ENCODE data around the gene SYT8. TPM values are rescaled to one million over a fixed set of nuclear protein-coding genes. Genes with fewer than 3 reads are reported as not detected.

The SYT8 gene
- total RNA-seq, 2 experiments from 2014 or later: not detected

- peaks cover 38% of the 10 kb centered on the region for H3K4me1 ChIP-seq (ENCODE audit: insufficient read depth, low read length, poor library complexity, severe bottlenecking)
- no peak overlapping the region for H3K4me3 ChIP-seq (ENCODE audit: low read depth, low read length, poor library complexity, severe bottlenecking)
- H3K9me3 ChIP-seq (ENCODE audit: low read length): no peaks in the 10 kb centered on the region
- intact Hi-C loops (cut with micrococcal nuclease; ENCODE audit: unreplicated experiment): loop anchor here (2.0 kb wide), 1 partner anchor 27 kb away; no protein-coding TSS in a partner anchor
- no peak overlapping the region for H3K27ac ChIP-seq (ENCODE audit: low read depth, low read length, poor library complexity, severe bottlenecking)
- no peak for TF ChIP-seq CTCF (conservative IDR thresholded peaks at IDR 0.05; ENCODE audit: low read length)
- no peak for TF ChIP-seq EZH2phosphoT487 (IDR thresholded peaks at IDR 0.05; ENCODE audit: borderline replicate concordance, low read depth, low read length)
- ChIA-PET CTCF (ENCODE audit: unreplicated experiment) (no interaction called here), POLR2A (no interaction called here)
- no peaks in the 10 kb centered on the region for H3K9me2 ChIP-seq (ENCODE audit: insufficient read depth, low read length)
- peaks cover 29% of the 10 kb centered on the region for H3K79me2 ChIP-seq (ENCODE audit: insufficient read depth, low read depth, low read length)
- no peak overlapping the region for H2AFZ ChIP-seq (ENCODE audit: low read length)
- peaks cover 4% of the 10 kb centered on the region; the same call in 1 of the 2 replicates for H3K36me3 ChIP-seq (ENCODE audit: insufficient read depth, low read length)
- H4K20me1 ChIP-seq (ENCODE audit: insufficient read depth, low read length): peaks cover 10% of the 10 kb centered on the region
- no peak for DNase-seq (ENCODE audit: low spot score)
- H3K4me2 ChIP-seq (ENCODE audit: low read length): peak overlapping the region; percentile 85; the same call in 1 of the 2 replicates
- BruUV-seq (replicated peaks): no TSS peak
Observed at GRCh38 chr11:1855886-1856265, 21.1 kb downstream of the SYT8 start.

- Histone ChIP-seq H3K4me3 (ENCODE audit: low read depth, low read length, poor library complexity, severe bottlenecking) (no peak overlapping the region), H2AFZ (ENCODE audit: low read length) (no peak overlapping the region), H4K20me1 (ENCODE audit: insufficient read depth, low read length) (peaks cover 10% of the 10 kb centered on the region), H3K9me3 (ENCODE audit: low read length) (no peaks in the 10 kb centered on the region), H3K36me3 (ENCODE audit: insufficient read depth, low read length) (peaks cover 4% of the 10 kb centered on the region; the same call in 1 of the 2 replicates), H3K4me2 (ENCODE audit: low read length) (no peak overlapping the region), H3K27ac (ENCODE audit: low read depth, low read length, poor library complexity, severe bottlenecking) (no peak overlapping the region), H3K4me1 (ENCODE audit: insufficient read depth, low read length, poor library complexity, severe bottlenecking) (peaks cover 32% of the 10 kb centered on the region), H3K9me2 (ENCODE audit: insufficient read depth, low read length) (no peaks in the 10 kb centered on the region), H3K79me2 (ENCODE audit: insufficient read depth, low read depth, low read length) (peaks cover 29% of the 10 kb centered on the region)
- ChIA-PET CTCF (ENCODE audit: unreplicated experiment) (no interaction called here), POLR2A (interaction anchor here (0.7 kb wide), 1 partner anchor 56 kb away, joined by 3 read pairs; no protein-coding TSS in a partner anchor)
- intact Hi-C loops (cut with micrococcal nuclease; ENCODE audit: unreplicated experiment): no loop called here
- BruUV-seq (replicated peaks): no TSS peak
- TF ChIP-seq EZH2phosphoT487 (IDR thresholded peaks at IDR 0.05; ENCODE audit: borderline replicate concordance, low read depth, low read length) (no peak), CTCF (conservative IDR thresholded peaks at IDR 0.05; ENCODE audit: low read length) (no peak)
- no peak for DNase-seq (ENCODE audit: low spot score)
Observed at GRCh38 chr11:1856306-1857005, 21.7 kb downstream of the SYT8 start.

- Histone ChIP-seq H4K20me1 (ENCODE audit: insufficient read depth, low read length) (peaks cover 10% of the 10 kb centered on the region), H3K4me2 (ENCODE audit: low read length) (no peak overlapping the region), H3K36me3 (ENCODE audit: insufficient read depth, low read length) (peaks cover 4% of the 10 kb centered on the region; the same call in 1 of the 2 replicates), H3K4me1 (ENCODE audit: insufficient read depth, low read length, poor library complexity, severe bottlenecking) (peaks cover 26% of the 10 kb centered on the region), H3K9me2 (ENCODE audit: insufficient read depth, low read length) (no peaks in the 10 kb centered on the region), H3K27ac (ENCODE audit: low read depth, low read length, poor library complexity, severe bottlenecking) (no peak overlapping the region), H3K79me2 (ENCODE audit: insufficient read depth, low read depth, low read length) (peaks cover 29% of the 10 kb centered on the region), H2AFZ (ENCODE audit: low read length) (no peak overlapping the region), H3K4me3 (ENCODE audit: low read depth, low read length, poor library complexity, severe bottlenecking) (no peak overlapping the region), H3K9me3 (ENCODE audit: low read length) (no peaks in the 10 kb centered on the region)
- BruUV-seq (replicated peaks): no TSS peak
- intact Hi-C loops (cut with micrococcal nuclease; ENCODE audit: unreplicated experiment): no loop called here
- DNase-seq (ENCODE audit: low spot score): no peak
- CTCF ChIA-PET (ENCODE audit: unreplicated experiment): no interaction called here
- TF ChIP-seq CTCF (conservative IDR thresholded peaks at IDR 0.05; ENCODE audit: low read length) (no peak), EZH2phosphoT487 (IDR thresholded peaks at IDR 0.05; ENCODE audit: borderline replicate concordance, low read depth, low read length) (no peak)
- POLR2A ChIA-PET: interaction anchor here (0.7 kb wide), 1 partner anchor 55 kb away, joined by 3 read pairs; no protein-coding TSS in a partner anchor
Observed at GRCh38 chr11:1857064-1857463, 22.3 kb downstream of the SYT8 start.
